Sigmoid colon (tissue), 7 donors: Measurements from ENCODE around the gene ZNF207. TPM values are rescaled to one million over a fixed set of nuclear protein-coding genes. Genes with fewer than 3 reads are reported as not detected.

Source experiments
- DNase-seq: peaks from one replicate; pipeline ENCODE4 v3.0.0-alpha.2; 2019
- H3K27ac ChIP-seq, 4 donors: fragments of 200-600 bp; sonication (generic); one replicate each; pipeline ENCODE4 v1.5.1; 2016 to 2019; ENCODE audit warnings: mild to moderate bottlenecking in 1 of 4
- H3K27me3 ChIP-seq, 3 donors: fragments of 200-600 bp; sonication (generic); one replicate each; pipeline ENCODE4 v1.5.1; 2019; ENCODE audit warnings: mild to moderate bottlenecking in 1 of 3
- H3K36me3 ChIP-seq, 4 donors: fragments of 200-600 bp; sonication (generic); one replicate each; pipeline ENCODE4 v1.5.1; 2016 to 2019
- H3K4me1 ChIP-seq, 4 donors: fragments of 200-600 bp; sonication (generic); one replicate each; pipeline ENCODE4 v1.5.1; 2017 to 2019
- H3K4me3 ChIP-seq, 4 donors: fragments of 200-600 bp; sonication (generic); one replicate each; pipeline ENCODE4 v1.5.1; 2017 to 2019; ENCODE audit warnings: mild to moderate bottlenecking in 2 of 4, moderate library complexity in 1 of 4
- H3K9me3 ChIP-seq, 4 donors: fragments of 200-600 bp in 3 of 4; sonication (generic) in 3 of 4; one replicate each; pipeline versions ENCODE4 v1.5.1 to v1.6.1; 2013 to 2019
- EP300 ChIP-seq, 4 donors: sonication (generic); formaldehyde crosslinking; IDR thresholded peaks; one replicate each; pipeline ENCODE4 v1.6.1; 2017; ENCODE audit warnings: antibody characterized with exemption in 4 of 4
- POLR2A ChIP-seq, 2 donors: fragments of 450-650 bp; IDR thresholded peaks; one replicate each; pipeline ENCODE4 v1.6.1; 2016; ENCODE audit warnings: antibody characterized with exemption in 2 of 2, mild to moderate bottlenecking in 2 of 2, moderate library complexity in 2 of 2
- POLR2AphosphoS5 ChIP-seq, 4 donors: sonication (generic); formaldehyde crosslinking; IDR thresholded peaks; one replicate each; pipeline ENCODE4 v1.6.1; 2017; ENCODE audit warnings: antibody characterized with exemption in 4 of 4
- WGBS, 2 donors: extraction: QIAGEN DNeasy Blood & Tissue Kit; methylation state at CpG; one replicate each; pipeline ENCODE4 v1.1.7; 2013; 5-methylcytosine and 5-hydroxymethylcytosine counted together
- intact Hi-C: fragments of 100-400 bp; cut with DNase I; formaldehyde crosslinking; loops from one replicate; pipeline ENCODE4 v1.15.1; 2023
- polyA plus RNA-seq, 3 donors: library from polyadenylated mRNA; stranded (reverse); fragments of 200-250 nt; gene quantifications; one replicate each; pipeline ENCODE4 v1.2.3, GENCODE V29; 2013
- total RNA-seq, 4 donors: library from RNA; depleted of rRNA; stranded (reverse); fragments of >200 nt; gene quantifications; one replicate each; pipeline ENCODE4 v1.1.0, GENCODE V29; 2016
- TF ChIP-seq, protein P1 (sequence below), 4 experiments: fragments of 450-650 bp in 3 of 4; fragments of 200-600 bp in 1 of 4; IDR thresholded peaks; one replicate each; pipeline ENCODE4 v1.5.1; 2016 to 2019; ENCODE audit warnings: antibody characterized with exemption in 4 of 4, mild to moderate bottlenecking in 3 of 4, moderate library complexity in 2 of 4
- donor health status: healthy with polysubstance abuse.
- donor health status: Bipolar disorder and iron deficiency.
- donor health status: healthy.

ZNF207 gene
- total and polyA plus RNA-seq, 7 donors = 61.9 to 132 (median 100) TPM

DNA sequence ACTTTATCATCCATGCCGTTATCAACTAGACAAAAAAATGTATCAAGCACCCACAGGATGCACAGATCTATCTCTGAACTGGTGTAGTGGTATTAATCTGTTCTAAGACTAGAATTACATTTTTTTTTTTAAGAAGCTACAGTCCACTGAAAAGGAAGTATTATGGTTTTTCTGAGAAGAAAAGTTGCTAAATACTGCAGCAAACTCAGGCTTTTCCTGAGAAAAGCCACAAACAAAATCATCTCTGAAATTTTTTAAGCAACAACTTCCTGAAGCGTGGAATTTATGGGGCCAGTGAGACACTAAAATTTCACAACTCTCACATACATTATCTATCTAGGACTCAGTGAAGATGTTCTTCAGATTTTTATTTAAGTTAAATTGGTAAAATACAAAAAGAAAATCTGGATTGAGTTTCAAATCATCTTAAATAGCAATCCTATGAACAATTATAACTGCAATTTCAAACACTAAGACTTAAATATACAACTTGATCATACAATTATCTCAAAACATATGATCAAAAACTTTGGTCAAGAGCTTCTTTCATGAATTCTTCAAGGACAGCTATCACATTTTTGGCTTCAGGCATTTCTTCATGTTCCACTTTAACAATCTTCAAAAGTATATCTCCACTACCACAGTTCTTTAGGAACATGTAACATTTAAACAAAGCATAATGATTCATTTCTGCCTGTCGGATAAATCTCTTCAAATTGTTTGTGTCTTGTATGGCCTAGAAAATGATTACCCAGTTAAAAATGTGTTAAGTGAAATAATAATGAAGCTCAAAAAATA is 18.5 kb upstream of the ZNF207 start:
- WGBS, 2 donors = 64 to 85% methylated on average over 3 of the region's 3 CpGs
- no peaks in the 10 kb centered on the region for H3K9me3 ChIP-seq

DNA sequence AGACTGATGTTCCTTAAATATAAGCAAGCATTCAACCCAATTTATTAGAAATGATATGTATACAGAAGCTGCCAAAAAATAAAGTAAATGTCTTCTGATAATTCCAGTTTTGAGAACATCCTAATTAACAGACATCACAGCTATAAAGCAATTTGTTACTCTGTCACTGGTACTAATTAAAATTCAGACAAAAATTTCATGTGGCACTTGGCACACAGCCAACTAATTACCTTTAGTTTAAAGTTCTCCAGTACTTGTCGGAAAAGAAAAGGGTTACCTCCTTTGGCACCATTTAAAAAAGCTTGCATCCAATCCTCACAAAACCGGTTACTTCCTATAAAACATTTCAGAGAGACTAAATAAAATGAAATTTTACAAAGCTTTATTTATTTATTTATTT is 16.8 kb upstream of the ZNF207 start:
- WGBS, 2 donors = 94 to 95% methylated on average over 2 of the region's 2 CpGs
- intact Hi-C loops = no loop called here

More for the DNA sequence above, 18.5 kb upstream of the ZNF207 start:
- no peaks in the 10 kb centered on the region for H3K4me1 ChIP-seq
- H3K27me3 ChIP-seq = no peaks in the 10 kb centered on the region
- intact Hi-C loops = no loop called here
- TF ChIP-seq POLR2A (IDR thresholded peaks at IDR 0.05) = no peak
- no peak for TF ChIP-seq POLR2AphosphoS5 (IDR thresholded peaks at IDR 0.05)
- TF ChIP-seq EP300 (IDR thresholded peaks at IDR 0.05) = no peak
- TF ChIP-seq, protein P1, sequence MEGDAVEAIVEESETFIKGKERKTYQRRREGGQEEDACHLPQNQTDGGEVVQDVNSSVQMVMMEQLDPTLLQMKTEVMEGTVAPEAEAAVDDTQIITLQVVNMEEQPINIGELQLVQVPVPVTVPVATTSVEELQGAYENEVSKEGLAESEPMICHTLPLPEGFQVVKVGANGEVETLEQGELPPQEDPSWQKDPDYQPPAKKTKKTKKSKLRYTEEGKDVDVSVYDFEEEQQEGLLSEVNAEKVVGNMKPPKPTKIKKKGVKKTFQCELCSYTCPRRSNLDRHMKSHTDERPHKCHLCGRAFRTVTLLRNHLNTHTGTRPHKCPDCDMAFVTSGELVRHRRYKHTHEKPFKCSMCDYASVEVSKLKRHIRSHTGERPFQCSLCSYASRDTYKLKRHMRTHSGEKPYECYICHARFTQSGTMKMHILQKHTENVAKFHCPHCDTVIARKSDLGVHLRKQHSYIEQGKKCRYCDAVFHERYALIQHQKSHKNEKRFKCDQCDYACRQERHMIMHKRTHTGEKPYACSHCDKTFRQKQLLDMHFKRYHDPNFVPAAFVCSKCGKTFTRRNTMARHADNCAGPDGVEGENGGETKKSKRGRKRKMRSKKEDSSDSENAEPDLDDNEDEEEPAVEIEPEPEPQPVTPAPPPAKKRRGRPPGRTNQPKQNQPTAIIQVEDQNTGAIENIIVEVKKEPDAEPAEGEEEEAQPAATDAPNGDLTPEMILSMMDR (IDR thresholded peaks at IDR 0.05) = no peak
- no peak overlapping the region for H3K27ac ChIP-seq
- no peak for DNase-seq
- peaks cover 0 to 56% (median 7%) of the 10 kb centered on the region in 4 donors for H3K36me3 ChIP-seq
- no peak overlapping the region for H3K4me3 ChIP-seq

DNA sequence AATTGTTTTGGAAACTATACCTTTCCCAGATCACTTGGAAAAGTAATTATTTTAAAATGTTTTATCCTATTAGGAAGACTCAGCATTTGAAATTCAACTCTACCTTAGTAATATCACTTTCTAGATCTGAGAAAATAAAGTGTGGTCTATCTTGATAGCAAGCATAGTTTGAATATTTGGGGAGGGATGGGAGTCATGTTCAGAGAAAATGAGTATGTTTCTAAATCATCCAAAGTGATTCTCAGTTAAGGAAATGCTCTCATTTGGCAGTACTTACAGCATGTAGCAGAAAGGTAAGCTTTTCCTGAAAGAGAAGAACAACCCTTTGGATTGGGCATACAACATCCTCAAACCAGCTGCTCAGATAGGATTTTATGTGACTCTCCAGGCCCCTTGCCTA is 14.9 kb upstream of the ZNF207 start:
- TF ChIP-seq POLR2AphosphoS5 (IDR thresholded peaks at IDR 0.05) (no peak), EP300 (IDR thresholded peaks at IDR 0.05) (no peak), POLR2A (IDR thresholded peaks at IDR 0.05) (no peak)
- TF ChIP-seq, protein P1 (IDR thresholded peaks at IDR 0.05) = no peak
- Histone ChIP-seq H3K36me3 (peaks cover 3 to 89% (median 7%) of the 10 kb centered on the region in 4 donors), H3K27me3 (no peaks in the 10 kb centered on the region), H3K4me3 (no peak overlapping the region), H3K4me1 (no peaks in the 10 kb centered on the region), H3K27ac (no peak overlapping the region), H3K9me3 (no peaks in the 10 kb centered on the region)
- DNase-seq = no peak
- intact Hi-C loops = no loop called here

More for the DNA sequence above, 16.8 kb upstream of the ZNF207 start:
- Histone ChIP-seq H3K27me3 (no peaks in the 10 kb centered on the region), H3K4me1 (no peaks in the 10 kb centered on the region), H3K9me3 (no peaks in the 10 kb centered on the region), H3K4me3 (no peak overlapping the region), H3K36me3 (peaks cover 3 to 74% (median 7%) of the 10 kb centered on the region in 4 donors), H3K27ac (no peak overlapping the region)
- DNase-seq = no peak
- TF ChIP-seq POLR2A (IDR thresholded peaks at IDR 0.05) (no peak), EP300 (IDR thresholded peaks at IDR 0.05) (no peak), POLR2AphosphoS5 (IDR thresholded peaks at IDR 0.05) (no peak)
- TF ChIP-seq, protein P1 (IDR thresholded peaks at IDR 0.05) = no peak

DNA sequence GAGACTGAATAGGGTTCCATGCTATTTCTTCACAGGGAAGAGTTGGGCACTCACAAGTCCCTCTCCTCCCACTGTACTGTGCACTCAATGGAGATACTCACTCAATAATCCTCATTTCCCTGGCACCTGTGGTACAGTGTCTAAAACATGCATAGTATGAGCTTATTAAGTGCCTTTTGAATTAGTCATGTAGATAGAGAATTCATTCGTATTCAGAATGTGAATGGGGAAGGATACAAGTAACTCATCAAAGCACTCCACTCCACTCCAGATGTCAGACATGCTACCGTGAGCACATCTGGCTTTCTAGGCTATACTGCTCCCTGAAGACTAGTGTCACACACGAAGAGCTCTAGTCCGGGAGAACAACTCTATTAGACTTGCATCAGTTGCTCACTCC is 14.3 kb upstream of the ZNF207 start:
- DNase-seq = no peak
- peaks cover 3 to 89% (median 7%) of the 10 kb centered on the region in 4 donors for H3K36me3 ChIP-seq
- intact Hi-C loops = no loop called here
- H3K27me3 ChIP-seq = no peaks in the 10 kb centered on the region
- no peak overlapping the region for H3K4me3 ChIP-seq
- no peak overlapping the region for H3K27ac ChIP-seq
- peaks cover 0 to 1% (median 0%) of the 10 kb centered on the region in 4 donors for H3K4me1 ChIP-seq
- 92 to 93% methylated on average over 4 of the region's 4 CpGs for WGBS, 2 donors
- H3K9me3 ChIP-seq = no peaks in the 10 kb centered on the region
- no peak for TF ChIP-seq EP300 (IDR thresholded peaks at IDR 0.05)
- no peak for TF ChIP-seq POLR2A (IDR thresholded peaks at IDR 0.05)
- TF ChIP-seq, protein P1 (IDR thresholded peaks at IDR 0.05) = no peak
- TF ChIP-seq POLR2AphosphoS5 (IDR thresholded peaks at IDR 0.05) = no peak
